HepG2 (cell line): ENCODE data around the gene CDC42EP5. TPM values are rescaled to one million over a fixed set of nuclear protein-coding genes. Genes with fewer than 3 reads are reported as not detected.

ENCODE experiments used
- CENPT ChIP-seq: sonication (generic); formaldehyde crosslinking; IDR thresholded peaks from 2 replicates; pipeline ENCODE4 v1.8.0; 2022; ENCODE audit warnings: low read depth, mild to moderate bottlenecking, moderate library complexity, missing genetic modification reagents
- EEA1 ChIP-seq: sonication (generic); formaldehyde crosslinking; IDR thresholded peaks from 2 replicates; pipeline ENCODE4 v1.5.1; 2020; ENCODE audit warnings: mild to moderate bottlenecking, missing genetic modification reagents, borderline replicate concordance
- FOXA3 ChIP-seq: IDR thresholded peaks from 2 replicates; pipeline ENCODE4 v1.6.1; 2016; ENCODE audit warnings: missing genetic modification reagents, missing compliant biosample characterization
- HNRNPL ChIP-seq: fragments of 200-400 bp; formaldehyde crosslinking; IDR thresholded peaks from 2 replicates; pipeline ENCODE4 v1.6.1; 2017; ENCODE audit warnings: mild to moderate bottlenecking, low read depth, low read length
- JUND ChIP-seq: sonication (generic); formaldehyde crosslinking; IDR thresholded peaks from 2 replicates; pipeline ENCODE4 v1.8.0; 2022; ENCODE audit warnings: mild to moderate bottlenecking, missing genetic modification reagents
- KDM2A ChIP-seq: sonication (generic); formaldehyde crosslinking; IDR thresholded peaks from 2 replicates; pipeline ENCODE4 v1.4.0; 2020; ENCODE audit warnings: low read depth, missing genetic modification reagents, borderline replicate concordance
- NFRKB ChIP-seq: fragments of 450-650 bp; IDR thresholded peaks from 2 replicates; pipeline ENCODE4 v1.6.1; 2017
- NFYB ChIP-seq: sonication (generic); formaldehyde crosslinking; IDR thresholded peaks from 2 replicates; pipeline ENCODE4 v1.4.0; 2020; ENCODE audit warnings: missing genetic modification reagents
- NONO ChIP-seq, 2 experiments: fragments of 450-650 bp in 1 of 2; sonication (generic) in 1 of 2; formaldehyde crosslinking in 1 of 2; IDR thresholded peaks in 1 of 2; conservative IDR thresholded peaks in 1 of 2; 2 replicates each; pipeline versions ENCODE4 v1.6.1 to v1.8.0; 2017 to 2022; ENCODE audit warnings: mild to moderate bottlenecking in 1 of 2, missing genetic modification reagents in 1 of 2, moderate library complexity in 1 of 2
- POGZ ChIP-seq: sonication (generic); formaldehyde crosslinking; IDR thresholded peaks from 2 replicates; pipeline ENCODE4 v1.4.0; 2020; ENCODE audit warnings: mild to moderate bottlenecking, missing genetic modification reagents
- SMARCC2 ChIP-seq: fragments of 450-650 bp; IDR thresholded peaks from 2 replicates; pipeline ENCODE4 v1.6.1; 2017; ENCODE audit warnings: antibody characterized with exemption, mild to moderate bottlenecking
- SNAI1 ChIP-seq: sonication (generic); formaldehyde crosslinking; IDR thresholded peaks from 2 replicates; pipeline ENCODE4 v1.5.0; 2020; ENCODE audit warnings: mild to moderate bottlenecking, missing genetic modification reagents, borderline replicate concordance
- TCF7L2 ChIP-seq: IDR thresholded peaks from 2 replicates; pipeline ENCODE4 v1.6.1; 2011; ENCODE audit warnings: mild to moderate bottlenecking, low read depth, low read length, moderate library complexity
- ZBTB3 ChIP-seq: sonication (generic); formaldehyde crosslinking; IDR thresholded peaks from 2 replicates; pipeline ENCODE4 v1.4.0; 2020; ENCODE audit warnings: low read depth, mild to moderate bottlenecking, moderate library complexity, missing genetic modification reagents, borderline replicate concordance
- ZBTB7B ChIP-seq: sonication (generic); formaldehyde crosslinking; IDR thresholded peaks from 2 replicates; pipeline ENCODE4 v1.4.0; 2020; ENCODE audit warnings: missing genetic modification reagents
- ZMYM4 ChIP-seq: sonication (generic); formaldehyde crosslinking; IDR thresholded peaks from 2 replicates; pipeline ENCODE4 v1.8.1; 2023; ENCODE audit warnings: mild to moderate bottlenecking, missing genetic modification reagents
- ZNF296 ChIP-seq: sonication (generic); formaldehyde crosslinking; conservative IDR thresholded peaks from 2 replicates; pipeline ENCODE4 v1.5.0; 2020; ENCODE audit warnings: mild to moderate bottlenecking, missing genetic modification reagents
- ZNF326 ChIP-seq: sonication (generic); formaldehyde crosslinking; IDR thresholded peaks from 2 replicates; pipeline ENCODE4 v1.4.0; 2020; ENCODE audit warnings: missing genetic modification reagents, borderline replicate concordance
- ZNF329 ChIP-seq: sonication (generic); formaldehyde crosslinking; IDR thresholded peaks from 2 replicates; pipeline ENCODE4 v1.9.0; 2021; ENCODE audit warnings: low read depth, mild to moderate bottlenecking, missing genetic modification reagents
- ZNF446 ChIP-seq: sonication (generic); formaldehyde crosslinking; IDR thresholded peaks from 2 replicates; pipeline ENCODE4 v1.5.0; 2020; ENCODE audit warnings: mild to moderate bottlenecking, missing genetic modification reagents
- ZNF550 ChIP-seq: sonication (generic); formaldehyde crosslinking; IDR thresholded peaks from 2 replicates; pipeline ENCODE4 v1.4.0; 2020; ENCODE audit warnings: mild to moderate bottlenecking, missing genetic modification reagents, borderline replicate concordance
- ZNF652 ChIP-seq: IDR thresholded peaks from 2 replicates; pipeline ENCODE4 v1.6.1; 2016; ENCODE audit warnings: low read depth, borderline replicate concordance
- ZNF747 ChIP-seq: sonication (generic); formaldehyde crosslinking; IDR thresholded peaks from 2 replicates; pipeline ENCODE4 v1.8.1; 2023; ENCODE audit warnings: missing genetic modification reagents, mild to moderate bottlenecking, borderline replicate concordance
- polyA plus RNA-seq, 8 experiments: library from polyadenylated mRNA; depleted of rRNA in 3 of 8; stranded (reverse) in 7 of 8; unstranded in 1 of 8; fragments of >200 nt; fragmentation: Illumina TruSeq in 4 of 8; extraction: Trizol in 4 of 8; gene quantifications; 2 replicates each; pipeline versions ENCODE4 v1.2.1 to v1.2.3, GENCODE V29; 2011 to 2016; ENCODE audit warnings: low read depth in 4 of 8, missing spikeins in 1 of 8, mixed read lengths in 1 of 8; ENCODE audit not compliant: insufficient read depth in 1 of 8
- total RNA-seq, 5 experiments: library from RNA; depleted of rRNA; stranded (reverse); fragments of >200 nt; fragmentation: Illumina TruSeq; extraction: Trizol; gene quantifications; 2 replicates each; pipeline ENCODE4 v1.2.3, GENCODE V29; 2016; ENCODE audit warnings: low read depth in 1 of 5
- TF ChIP-seq, protein P1 (sequence below): sonication (generic); formaldehyde crosslinking; IDR thresholded peaks from 2 replicates; pipeline ENCODE4 v1.4.0; 2020; ENCODE audit warnings: missing genetic modification reagents
- TF ChIP-seq, protein P2 (sequence below): sonication (generic); formaldehyde crosslinking; IDR thresholded peaks from 2 replicates; pipeline ENCODE4 v1.4.0; 2020; ENCODE audit warnings: missing genetic modification reagents
- TF ChIP-seq, protein P3 (sequence below): sonication (generic); formaldehyde crosslinking; IDR thresholded peaks from 2 replicates; pipeline ENCODE4 v1.8.0; 2022; ENCODE audit warnings: mild to moderate bottlenecking, missing genetic modification reagents; ENCODE audit not compliant: insufficient replicate concordance

CDC42EP5 gene
- total and polyA plus RNA-seq, 2 of the 13 experiments (the other 11 are each of a cell fraction or from before 2014, with no cell fraction given) = 0.41 to 1.6 TPM

DNA sequence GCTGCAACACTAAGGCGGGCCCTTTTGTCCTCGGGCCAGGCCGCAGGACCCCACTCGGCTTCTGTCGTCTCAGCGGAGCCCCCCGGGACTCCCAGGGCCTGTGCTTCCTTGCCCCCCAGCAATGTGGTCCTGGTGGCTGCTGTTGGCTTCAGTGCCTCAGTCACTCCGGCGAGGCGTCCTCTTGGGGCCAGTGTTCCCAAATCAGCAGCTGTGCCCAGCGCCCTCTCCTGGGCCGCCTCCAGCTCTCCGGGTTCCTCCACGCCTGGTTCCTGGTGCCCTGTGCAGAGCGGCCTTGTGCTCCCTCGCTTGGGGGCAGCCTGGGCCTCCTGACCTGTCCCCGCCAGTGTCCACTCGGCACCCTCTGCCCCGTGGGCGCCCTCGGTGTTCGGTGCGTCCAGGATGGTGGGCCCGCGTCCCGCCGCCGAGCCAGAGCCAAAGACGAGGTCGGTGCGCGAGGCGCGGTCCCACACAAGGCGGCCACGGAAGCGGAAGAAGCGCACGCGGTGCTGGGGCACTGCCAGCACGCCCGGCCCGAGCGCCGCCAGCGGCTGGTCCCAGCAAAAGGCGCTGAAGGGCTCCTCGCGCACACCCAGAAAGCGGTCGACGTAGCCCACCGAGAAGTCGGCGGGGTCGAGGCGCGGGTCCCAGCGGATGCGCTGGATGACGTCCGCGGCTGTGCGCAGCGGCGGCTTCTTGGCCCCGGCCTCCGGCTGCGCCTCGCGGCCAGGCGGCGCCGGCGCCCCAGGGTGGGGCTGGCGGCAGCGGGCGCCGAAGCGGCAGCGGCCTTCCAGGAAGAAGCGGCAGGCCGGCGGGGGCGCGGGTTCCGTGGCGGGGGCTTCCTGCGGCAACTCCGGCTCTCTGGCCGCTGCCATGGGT is 10.2 kb downstream of the CDC42EP5 start (continued):
- TF ChIP-seq CENPT (no peak; the same call in 1 of the 2 replicates), NONO (IDR thresholded peaks at IDR 0.05) (no peak), NONO (CRISPR knock-in tag; conservative IDR thresholded peaks at IDR 0.05) (peak; percentile 82), ZNF550 (no peak), ZMYM4 (CRISPR knock-in tag) (peak; percentile 29; the same call in 1 of the 2 replicates), HNRNPL (peak; percentile 87; the same call in 1 of the 2 replicates), ZBTB7B (CRISPR knock-in tag) (no peak; the same call in 1 of the 2 replicates), NFYB (CRISPR knock-in tag) (no peak), ZNF446 (CRISPR knock-in tag) (no peak), ZNF652 (CRISPR knock-in tag) (no peak), FOXA3 (peak; percentile 27; the same call in 1 of the 2 replicates), ZNF747 (peak; percentile 79), POGZ (CRISPR knock-in tag) (0 out of 2 replicates have a peak, but pooled peaks have one; percentile 9), EEA1 (CRISPR knock-in tag) (peak; percentile 82; the same call in 1 of the 2 replicates), NFRKB (no peak), SNAI1 (CRISPR knock-in tag) (no peak; the same call in 1 of the 2 replicates), KDM2A (CRISPR knock-in tag) (peak; percentile 99), ZBTB3 (CRISPR knock-in tag) (no peak), ZNF296 (CRISPR knock-in tag) (peak; percentile 59; the same call in 1 of the 2 replicates), SMARCC2 (no peak), TCF7L2 (no peak), JUND (CRISPR knock-in tag) (no peak), ZNF329 (CRISPR knock-in tag) (no peak), ZNF326 (CRISPR knock-in tag) (peak; percentile 80; the same call in 1 of the 2 replicates)
- TF ChIP-seq, protein P1, sequence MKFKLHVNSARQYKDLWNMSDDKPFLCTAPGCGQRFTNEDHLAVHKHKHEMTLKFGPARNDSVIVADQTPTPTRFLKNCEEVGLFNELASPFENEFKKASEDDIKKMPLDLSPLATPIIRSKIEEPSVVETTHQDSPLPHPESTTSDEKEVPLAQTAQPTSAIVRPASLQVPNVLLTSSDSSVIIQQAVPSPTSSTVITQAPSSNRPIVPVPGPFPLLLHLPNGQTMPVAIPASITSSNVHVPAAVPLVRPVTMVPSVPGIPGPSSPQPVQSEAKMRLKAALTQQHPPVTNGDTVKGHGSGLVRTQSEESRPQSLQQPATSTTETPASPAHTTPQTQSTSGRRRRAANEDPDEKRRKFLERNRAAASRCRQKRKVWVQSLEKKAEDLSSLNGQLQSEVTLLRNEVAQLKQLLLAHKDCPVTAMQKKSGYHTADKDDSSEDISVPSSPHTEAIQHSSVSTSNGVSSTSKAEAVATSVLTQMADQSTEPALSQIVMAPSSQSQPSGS (CRISPR knock-in tag) = peak; percentile 26; the same call in 1 of the 2 replicates
- TF ChIP-seq, protein P2, sequence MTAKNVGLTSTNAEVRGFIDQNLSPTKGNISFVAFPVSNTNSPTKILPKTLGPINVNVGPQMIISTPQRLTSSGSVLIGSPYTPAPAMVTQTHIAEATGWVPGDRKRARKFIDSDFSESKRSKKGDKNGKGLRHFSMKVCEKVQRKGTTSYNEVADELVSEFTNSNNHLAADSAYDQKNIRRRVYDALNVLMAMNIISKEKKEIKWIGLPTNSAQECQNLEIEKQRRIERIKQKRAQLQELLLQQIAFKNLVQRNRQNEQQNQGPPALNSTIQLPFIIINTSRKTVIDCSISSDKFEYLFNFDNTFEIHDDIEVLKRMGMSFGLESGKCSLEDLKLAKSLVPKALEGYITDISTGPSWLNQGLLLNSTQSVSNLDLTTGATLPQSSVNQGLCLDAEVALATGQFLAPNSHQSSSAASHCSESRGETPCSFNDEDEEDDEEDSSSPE (CRISPR knock-in tag) = 0 out of 2 replicates have a peak, but pooled peaks have one; percentile 43
- TF ChIP-seq, protein P3, sequence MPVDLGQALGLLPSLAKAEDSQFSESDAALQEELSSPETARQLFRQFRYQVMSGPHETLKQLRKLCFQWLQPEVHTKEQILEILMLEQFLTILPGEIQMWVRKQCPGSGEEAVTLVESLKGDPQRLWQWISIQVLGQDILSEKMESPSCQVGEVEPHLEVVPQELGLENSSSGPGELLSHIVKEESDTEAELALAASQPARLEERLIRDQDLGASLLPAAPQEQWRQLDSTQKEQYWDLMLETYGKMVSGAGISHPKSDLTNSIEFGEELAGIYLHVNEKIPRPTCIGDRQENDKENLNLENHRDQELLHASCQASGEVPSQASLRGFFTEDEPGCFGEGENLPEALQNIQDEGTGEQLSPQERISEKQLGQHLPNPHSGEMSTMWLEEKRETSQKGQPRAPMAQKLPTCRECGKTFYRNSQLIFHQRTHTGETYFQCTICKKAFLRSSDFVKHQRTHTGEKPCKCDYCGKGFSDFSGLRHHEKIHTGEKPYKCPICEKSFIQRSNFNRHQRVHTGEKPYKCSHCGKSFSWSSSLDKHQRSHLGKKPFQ (CRISPR knock-in tag) = peak; percentile 41
